ENCODE results near the gene XYLB.
"Not testable (repeated sequence)": the region's sequence is repeated elsewhere in the genome, so short reads cannot be mapped to it uniquely, and the experiment has no call there.

XYLB gene

GRCh38 chr3:38401246-38401962 lies 54.8 kb downstream of the XYLB start:
- DNase-seq, result no peak

GRCh38 chr3:38404286-38404685 lies 57.7 kb downstream of the XYLB start:
- no peak for DNase-seq

DNA sequence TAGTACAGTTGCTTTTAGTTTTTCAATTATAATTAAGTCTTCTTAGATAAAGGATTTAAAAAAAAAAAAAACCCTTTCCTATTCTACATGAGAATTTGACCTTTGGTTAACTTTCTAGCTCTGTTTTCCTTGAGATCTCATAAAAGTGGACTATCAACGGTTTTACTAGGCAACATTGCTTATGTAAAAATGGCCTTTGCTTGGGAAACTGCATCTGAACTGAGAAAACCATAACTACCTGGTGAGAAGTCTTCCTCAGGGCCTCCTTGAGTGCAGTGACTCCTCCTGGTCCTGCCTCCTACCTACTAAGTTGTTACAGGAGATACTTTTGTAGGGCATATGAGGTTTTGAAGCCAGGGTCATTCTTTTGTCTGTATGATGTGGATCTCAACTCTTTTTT lies 65.0 kb downstream of the XYLB start:
- DNase-seq, result no peak

DNA sequence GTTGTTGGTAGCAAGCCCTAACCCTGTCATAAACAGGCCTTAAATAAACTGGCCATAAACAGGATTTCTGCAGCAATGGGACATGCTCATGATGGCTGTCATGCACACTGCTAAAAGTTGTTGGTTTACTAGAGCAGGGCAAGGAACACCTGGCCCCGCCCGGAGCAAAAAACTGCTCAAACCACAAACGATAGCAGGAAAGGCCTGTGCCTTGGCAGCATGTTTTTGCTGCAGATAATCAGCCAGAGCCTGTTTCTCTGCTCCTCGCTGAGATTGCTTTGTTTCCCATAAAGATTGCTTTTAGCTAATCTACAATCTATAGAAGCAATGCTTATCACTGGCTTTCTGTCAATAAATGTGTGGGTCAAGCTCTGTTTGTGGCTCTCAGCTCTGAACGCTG lies 74.2 kb downstream of the XYLB start:
- DNase-seq, result not testable (repeated sequence)

DNA sequence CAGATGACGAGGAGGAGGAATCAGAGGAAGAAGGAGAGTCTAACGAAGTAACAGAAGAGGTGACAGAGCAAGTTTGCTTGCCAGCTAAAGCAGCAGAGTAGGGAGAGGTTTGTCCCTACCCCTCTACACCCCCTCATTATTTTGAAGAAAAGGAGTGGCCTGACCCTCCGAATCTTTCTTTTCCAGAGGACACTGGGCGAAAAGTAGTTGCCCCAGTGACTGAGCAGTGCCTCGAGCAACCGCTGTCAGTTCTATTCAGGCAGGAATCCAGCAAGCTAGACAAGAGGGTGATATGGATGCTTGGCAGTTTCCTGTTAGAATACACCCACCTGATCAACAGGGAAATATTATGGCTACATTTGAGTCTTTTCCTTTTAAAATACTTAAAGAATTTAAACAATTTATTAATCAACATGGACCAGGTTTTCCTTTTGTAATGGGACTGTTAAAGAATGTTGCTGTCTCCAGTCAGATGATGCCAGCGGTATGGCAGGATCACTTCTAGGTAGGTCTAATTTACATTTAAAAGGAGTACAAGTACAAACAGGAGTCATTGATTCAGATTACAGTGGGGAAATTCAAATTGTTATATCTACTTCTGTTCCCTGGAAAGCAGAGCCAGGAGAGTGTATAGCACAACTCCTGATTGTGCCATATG lies 75.2 kb downstream of the XYLB start:
- DNase-seq, result no peak

DNA sequence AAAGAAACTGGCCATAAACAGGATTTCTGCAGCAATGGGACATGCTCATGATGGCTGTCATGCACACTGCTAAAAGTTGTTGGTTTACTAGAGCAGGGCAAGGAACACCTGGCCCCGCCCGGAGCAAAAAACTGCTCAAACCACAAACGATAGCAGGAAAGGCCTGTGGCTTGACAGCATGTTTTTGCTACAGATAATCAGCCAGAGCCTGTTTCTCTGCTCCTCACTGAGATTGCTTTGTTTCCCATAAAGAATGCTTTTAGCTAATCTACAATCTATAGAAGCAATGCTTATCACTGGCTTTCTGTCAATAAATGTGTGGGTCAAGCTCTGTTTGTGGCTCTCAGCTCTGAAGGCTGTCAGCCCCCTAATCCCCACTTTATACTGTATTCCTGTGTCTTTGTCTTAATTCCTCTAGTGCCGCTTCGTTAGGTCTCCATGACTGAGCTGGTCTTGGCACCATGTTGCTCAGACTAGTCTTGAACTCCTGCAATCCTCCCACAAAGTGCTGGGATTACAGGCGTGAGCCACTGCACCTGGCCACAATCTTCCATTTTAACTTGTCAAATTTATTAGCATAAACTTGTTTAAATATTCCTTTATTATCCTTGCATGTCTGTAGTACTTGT lies 80.3 kb downstream of the XYLB start:
- DNase-seq, result not testable (repeated sequence)

DNA sequence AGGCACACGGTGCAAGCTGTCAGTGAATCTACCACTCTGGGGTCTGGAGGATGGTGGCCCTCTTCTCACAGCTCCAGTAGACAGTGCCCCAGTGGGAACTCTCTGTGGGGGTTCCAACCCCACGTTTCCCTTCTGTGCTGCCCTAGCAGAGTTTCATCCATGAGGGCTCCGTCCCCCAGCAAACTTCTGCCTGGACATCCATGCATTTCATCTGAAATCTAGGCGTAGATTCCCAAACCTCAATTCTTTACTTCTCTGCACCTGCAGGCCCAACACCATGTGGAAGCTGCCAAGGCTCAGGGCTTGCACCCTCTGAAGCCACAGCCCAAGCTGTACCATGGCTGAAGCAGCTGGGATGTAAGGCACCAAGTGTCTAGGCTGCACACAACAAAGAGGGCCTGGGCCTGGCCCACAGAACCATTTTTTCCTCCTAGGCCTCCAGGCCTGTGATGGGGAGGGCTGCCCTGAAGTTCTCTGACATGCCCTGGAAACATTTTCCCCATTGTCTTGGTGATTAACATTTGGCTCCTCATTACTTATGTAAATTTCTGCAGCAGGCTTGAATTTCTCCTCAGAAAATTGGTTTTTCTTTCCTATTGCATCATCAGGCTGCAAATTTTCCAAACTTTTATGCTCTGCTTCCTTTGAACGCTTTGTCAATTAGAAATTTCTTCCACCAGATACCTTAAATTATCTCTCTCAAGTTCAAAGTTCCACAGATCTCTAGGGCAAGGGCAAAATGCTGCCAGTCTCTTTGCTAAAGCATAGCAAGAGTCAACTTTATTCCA lies 86.5 kb downstream of the XYLB start:
- not testable (repeated sequence) for DNase-seq

- DNase-seq, result not testable (repeated sequence)
These were observed 87.1 kb downstream of the XYLB start for GRCh38 chr3:38433661-38434060.

- DNase-seq, result not testable (repeated sequence)
These were observed 92.0 kb downstream of the XYLB start for GRCh38 chr3:38438436-38439069.

- not testable (repeated sequence) for DNase-seq
These were observed 96.6 kb downstream of the XYLB start for GRCh38 chr3:38443205-38443604.

DNA sequence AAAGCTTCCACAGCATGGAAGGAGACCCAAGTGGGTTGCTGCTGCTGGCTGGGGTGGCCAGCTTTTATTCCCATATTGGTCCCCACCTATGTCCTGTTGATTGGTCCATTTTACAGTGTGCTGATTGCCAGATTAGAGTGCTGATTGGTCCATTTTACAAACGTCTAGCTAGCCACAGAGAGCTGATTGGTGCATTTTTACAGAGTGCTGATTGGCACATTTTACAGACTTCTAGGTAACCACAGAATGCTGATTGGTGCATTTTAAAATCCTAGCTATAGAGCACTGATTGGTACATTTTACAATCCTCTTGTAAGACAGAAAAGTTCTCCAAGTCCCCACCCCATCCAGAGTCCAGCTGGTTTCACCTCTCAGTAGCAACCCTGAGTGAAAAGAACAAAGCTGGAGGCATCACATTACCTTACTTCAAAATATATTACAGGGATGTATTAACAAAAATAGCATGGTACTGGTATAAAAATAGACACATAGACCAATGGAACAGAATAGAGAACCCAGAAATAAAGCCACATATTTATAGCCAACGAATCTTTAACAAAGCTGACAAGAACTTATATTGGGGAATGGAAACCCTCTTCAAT lies 99.6 kb downstream of the XYLB start:
- no peak for DNase-seq

DNA sequence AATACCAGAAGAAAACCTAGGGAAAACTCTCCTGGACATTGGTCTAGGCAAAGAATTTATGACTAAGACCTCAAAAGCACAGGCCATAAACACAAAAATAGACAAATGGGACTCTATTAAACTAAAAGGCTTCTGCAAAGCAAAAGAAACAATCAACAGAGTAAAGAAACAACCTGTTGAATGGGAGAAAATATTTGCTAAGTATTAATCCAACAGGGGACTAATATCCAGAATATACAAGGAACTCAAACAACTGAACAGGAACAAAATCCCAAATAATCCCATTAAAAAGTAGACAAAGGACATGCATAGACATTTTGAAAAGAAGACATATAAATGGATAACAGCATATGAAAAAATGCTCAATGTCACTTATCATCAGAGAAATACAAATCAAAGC lies 100.2 kb downstream of the XYLB start:
- no peak for DNase-seq

- no peak for DNase-seq
These were observed 104.3 kb downstream of the XYLB start for GRCh38 chr3:38450853-38451252.

DNA sequence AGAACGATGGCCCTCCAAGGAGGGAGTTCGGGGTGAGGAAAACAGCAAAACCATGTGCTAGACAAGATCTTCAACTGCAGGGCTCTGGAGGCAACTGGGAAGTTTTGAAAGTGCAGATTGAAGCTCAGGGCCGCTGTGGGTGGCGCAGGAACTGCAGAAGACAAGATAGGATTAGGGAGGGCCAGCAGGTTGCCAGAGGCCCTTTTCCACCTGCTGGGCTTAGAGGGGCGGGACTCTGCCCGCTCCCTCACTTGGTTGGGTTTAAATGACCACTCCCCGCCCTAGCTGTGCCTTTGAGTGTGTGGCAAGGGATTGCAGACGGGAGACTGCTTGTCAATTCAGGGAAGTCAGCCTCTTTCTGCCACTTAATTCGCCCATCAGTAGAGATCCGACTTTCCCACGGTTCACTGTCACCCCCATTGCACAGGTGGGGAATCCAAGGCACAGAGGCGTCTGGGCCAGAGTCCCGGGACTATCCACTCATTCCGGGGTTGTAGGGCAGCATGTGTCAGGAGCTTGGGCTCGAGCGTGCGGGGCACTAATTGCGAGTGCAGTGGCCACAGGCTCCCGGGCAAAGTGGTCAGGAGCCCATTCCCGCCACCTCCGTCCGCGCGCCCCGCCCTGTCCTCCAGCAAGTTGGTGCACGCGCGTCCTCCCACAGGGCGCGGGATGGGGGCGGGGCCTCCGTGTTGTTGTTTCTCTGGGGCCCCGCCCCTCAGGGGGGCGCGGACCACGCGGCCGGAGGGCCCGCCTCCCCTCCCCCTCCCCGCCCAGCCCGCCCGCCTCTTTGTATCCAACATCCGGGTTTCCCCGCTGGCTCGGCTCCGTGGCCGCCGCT lies 106.7 kb downstream of the XYLB start, which contains the start of gene ACVR2B:
Gene ACVR2B (plus strand): TSS at position 816 of the 838 bp plus-strand sequence. CDS start 433 bp downstream, outside the sequence.
- DNase-seq, result peak; percentile 78

DNA sequence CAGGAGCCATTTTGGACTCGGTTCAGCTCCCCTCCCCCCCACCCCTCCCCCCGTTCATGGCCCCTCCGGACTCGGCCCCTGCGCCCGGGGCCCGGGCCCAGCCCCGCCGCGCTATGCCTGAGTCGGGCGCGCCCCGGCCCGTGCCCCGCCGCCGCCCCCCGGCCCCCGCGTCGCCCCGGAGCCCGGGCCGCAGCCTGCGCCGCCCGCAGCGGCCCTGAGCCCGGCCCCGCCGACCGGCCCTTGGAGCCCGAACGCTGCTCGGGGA lies 107.3 kb downstream of the XYLB start:
- DNase-seq, result no peak

- peak; percentile 17 for DNase-seq
These were observed 107.7 kb downstream of the XYLB start for GRCh38 chr3:38454178-38454883.

DNA sequence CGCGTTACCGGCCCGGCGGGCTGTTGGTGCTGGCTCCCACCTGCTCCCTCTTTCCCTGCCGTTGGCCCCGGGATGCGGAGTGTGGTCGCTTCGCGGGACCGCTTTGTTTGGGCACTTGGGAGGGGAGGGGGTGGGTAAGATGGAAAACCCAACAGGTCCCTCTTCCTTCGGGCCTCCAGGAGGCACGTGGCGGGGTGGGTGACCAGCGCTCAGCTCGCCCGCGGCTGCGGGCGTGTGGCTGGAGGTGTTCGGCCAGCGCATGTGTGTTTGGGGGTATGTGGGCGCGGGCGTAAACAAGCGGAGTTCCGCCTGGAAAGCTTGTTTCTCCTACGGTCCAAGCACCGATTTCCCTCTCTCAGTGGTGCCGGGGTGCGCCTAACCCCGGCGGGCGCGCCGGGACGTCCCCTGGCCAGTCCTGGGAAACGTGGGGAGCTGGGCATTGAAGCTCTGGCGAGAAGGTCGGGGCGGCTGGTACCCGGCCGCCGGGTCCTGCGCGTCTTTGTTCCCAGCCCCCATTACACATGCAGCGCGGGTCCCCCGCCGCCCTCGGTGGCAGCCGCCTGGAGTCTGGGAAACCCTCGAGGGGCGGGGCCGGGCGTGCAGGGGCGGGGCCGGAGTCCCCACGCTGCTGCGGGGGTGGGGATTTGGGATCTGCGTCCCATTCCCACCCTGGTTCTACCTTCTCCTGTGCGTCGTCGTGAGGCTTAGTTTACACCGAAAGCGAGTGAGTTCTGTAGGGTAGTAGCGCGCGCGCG lies 108.5 kb downstream of the XYLB start:
- peak; percentile 67 for DNase-seq

GRCh38 chr3:38455639-38456430 lies 109.2 kb downstream of the XYLB start:
- DNase-seq, result no peak
